Erythroblast (primary cell): ENCODE measurements around the gene APOF.
"Not testable (repeated sequence)": the region's sequence is repeated elsewhere in the genome, so short reads cannot be mapped to it uniquely, and the experiment has no call there.

ENCODE experiments used
- GATA1 ChIP-seq: IDR thresholded peaks from 2 replicates; pipeline ENCODE4 v1.6.1; 2011; ENCODE audit warnings: low read depth, mild to moderate bottlenecking, control low read depth, low read length, moderate library complexity
- POLR2A ChIP-seq: IDR thresholded peaks from 2 replicates; pipeline ENCODE4 v1.6.1; 2011; ENCODE audit warnings: mild to moderate bottlenecking, low read length

DNA sequence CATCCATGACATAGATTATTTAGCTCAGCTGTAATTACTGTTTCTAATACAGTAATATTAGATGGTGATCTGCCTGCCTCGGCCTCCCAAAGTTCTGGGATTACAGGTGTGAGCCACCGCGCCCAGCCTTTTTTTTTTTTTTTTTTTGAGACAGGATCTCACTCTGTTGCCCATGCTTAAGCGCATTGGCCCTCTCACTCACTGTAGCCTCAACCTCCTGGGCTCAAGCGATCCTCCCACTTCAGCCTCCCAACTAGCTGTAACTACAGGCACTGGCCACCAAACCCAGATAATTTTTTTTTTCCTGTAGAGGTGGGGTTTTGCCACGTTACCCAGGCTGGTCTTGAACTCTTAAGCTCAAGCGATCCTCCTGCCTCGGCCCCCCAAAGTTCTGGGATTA, 27.1 kb downstream of the APOF start:
- not testable (repeated sequence) for TF ChIP-seq GATA1, POLR2A
